Activated CD8-positive, alpha-beta T cell treated with anti-CD3 and anti-CD28 coated beads for 36 hours (primary cell): ENCODE measurements around the gene CLSTN2. TPM values are rescaled to one million over a fixed set of nuclear protein-coding genes. Genes with fewer than 3 reads are reported as not detected.

Experiments
- ATAC-seq: fragments of 200-7000 bp; cut with Tn5 transposase; one replicate; pipeline ENCODE4 v1.10.0; 2021; ENCODE audit warnings: mild to moderate bottlenecking, moderate library complexity
- CTCF ChIA-PET: fragments of 350-600 bp; sonication (Branson Sonifier 250); formaldehyde crosslinking; loops from one replicate; lab custom pipeline; 2021; ENCODE audit warnings: antibody characterized with exemption; lab: Charles Lee
- POLR2A ChIA-PET: fragments of 350-600 bp; sonication (Branson Sonifier 250); formaldehyde crosslinking; loops from one replicate; lab custom pipeline; 2021; ENCODE audit warnings: antibody characterized with exemption; lab: Charles Lee
- DNase-seq: peaks from one replicate; pipeline ENCODE4 v3.0.0-alpha.2; 2020
- H3K27ac Mint-ChIP-seq: one replicate; pipeline ENCODE4 v1.8.0; 2021; ENCODE audit warnings: mild to moderate bottlenecking, mixed read lengths
- H3K27me3 Mint-ChIP-seq: one replicate; pipeline ENCODE4 v1.8.0; 2021; ENCODE audit warnings: mixed read lengths
- H3K36me3 Mint-ChIP-seq: one replicate; pipeline ENCODE4 v1.8.0; 2021; ENCODE audit warnings: low read depth, mixed read lengths
- H3K4me1 Mint-ChIP-seq: one replicate; pipeline ENCODE4 v1.8.0; 2021; ENCODE audit warnings: low read depth, mixed read lengths
- H3K4me3 Mint-ChIP-seq: one replicate; pipeline ENCODE4 v1.8.0; 2021; ENCODE audit warnings: mild to moderate bottlenecking, moderate library complexity, mixed read lengths
- H3K9me3 Mint-ChIP-seq: one replicate; pipeline ENCODE4 v1.8.0; 2021; ENCODE audit warnings: mixed read lengths
- CTCF ChIP-seq: fragments of 200-600 bp; IDR thresholded peaks from one replicate; pipeline ENCODE4 v1.8.0; 2022; ENCODE audit warnings: antibody characterized with exemption, mild to moderate bottlenecking
- intact Hi-C: fragments of 100-400 bp; cut with micrococcal nuclease; formaldehyde crosslinking; loops from one replicate; pipeline ENCODE4 v1.10.0; 2022
- total RNA-seq, 2 experiments: library from RNA; stranded (reverse); gene quantifications; one replicate each; pipeline ENCODE4 v1.2.3, GENCODE V29; 2021

The CLSTN2 gene
- total RNA-seq, 2 experiments from 2014 or later: not detected

DNA sequence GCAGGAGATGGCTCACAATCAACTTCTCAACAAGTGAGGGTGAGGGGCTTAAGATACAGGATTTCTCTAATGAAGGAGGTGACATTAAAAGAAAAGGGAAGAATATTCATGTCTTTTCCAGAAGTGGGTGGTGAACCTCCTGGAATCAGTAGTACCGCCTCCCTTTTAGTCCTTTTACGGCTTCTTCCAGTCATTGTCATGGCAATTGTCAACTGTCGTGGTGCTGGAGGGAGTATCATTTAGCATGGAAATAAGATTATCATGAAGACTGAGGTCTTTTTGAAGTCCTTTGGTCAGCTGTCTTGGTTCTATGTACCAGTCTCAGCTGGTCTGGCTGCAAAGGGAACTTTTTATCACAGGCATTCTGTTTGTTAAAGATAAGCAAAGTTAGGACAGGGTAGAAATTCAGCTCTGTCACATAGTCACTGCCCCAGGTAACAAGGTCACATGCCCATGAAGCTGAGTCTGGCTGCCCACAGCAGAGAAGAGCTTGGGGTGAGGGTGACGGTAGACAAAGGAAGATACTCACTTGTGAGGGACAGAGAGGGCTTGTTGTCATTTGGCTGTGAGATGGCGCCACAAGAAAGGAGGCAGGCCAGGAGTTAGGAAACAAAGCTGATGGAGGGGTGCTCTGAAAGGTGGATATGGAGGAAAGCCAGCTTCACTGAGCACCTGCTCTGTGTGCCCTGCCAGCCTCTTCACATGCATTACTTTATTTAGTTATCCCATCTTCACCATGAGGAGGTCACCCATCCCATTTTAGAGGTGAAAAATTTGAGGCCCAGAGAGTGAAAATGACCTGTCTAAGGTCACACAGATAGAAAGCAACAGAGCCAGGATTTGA, 514.6 kb downstream of the CLSTN2 start:
- ATAC-seq (no peak), DNase-seq (no peak)
- intact Hi-C loops: no loop called here
- Mint-ChIP-seq H3K4me1 (no peaks in the 10 kb centered on the region), H3K27me3 (no peaks in the 10 kb centered on the region), H3K27ac (no peak overlapping the region), H3K36me3 (no peaks in the 10 kb centered on the region), H3K4me3 (no peak overlapping the region), H3K9me3 (no peaks in the 10 kb centered on the region)
- no peak for TF ChIP-seq CTCF
- ChIA-PET POLR2A (interaction anchor here (0.6 kb wide), 1 partner anchor 9 kb away, joined by 3 read pairs; no protein-coding TSS in a partner anchor), CTCF (no interaction called here)

GRCh38 chr3:140453750-140454149, 518.8 kb downstream of the CLSTN2 start:
- ATAC-seq: no peak
- TF ChIP-seq CTCF: no peak
- Mint-ChIP-seq H3K27me3 (no peaks in the 10 kb centered on the region), H3K9me3 (no peaks in the 10 kb centered on the region), H3K4me1 (no peaks in the 10 kb centered on the region), H3K36me3 (no peaks in the 10 kb centered on the region), H3K4me3 (no peak overlapping the region), H3K27ac (no peak overlapping the region)
- ChIA-PET CTCF (no interaction called here), POLR2A (no interaction called here)
- no peak for DNase-seq
- intact Hi-C loops: no loop called here

DNA sequence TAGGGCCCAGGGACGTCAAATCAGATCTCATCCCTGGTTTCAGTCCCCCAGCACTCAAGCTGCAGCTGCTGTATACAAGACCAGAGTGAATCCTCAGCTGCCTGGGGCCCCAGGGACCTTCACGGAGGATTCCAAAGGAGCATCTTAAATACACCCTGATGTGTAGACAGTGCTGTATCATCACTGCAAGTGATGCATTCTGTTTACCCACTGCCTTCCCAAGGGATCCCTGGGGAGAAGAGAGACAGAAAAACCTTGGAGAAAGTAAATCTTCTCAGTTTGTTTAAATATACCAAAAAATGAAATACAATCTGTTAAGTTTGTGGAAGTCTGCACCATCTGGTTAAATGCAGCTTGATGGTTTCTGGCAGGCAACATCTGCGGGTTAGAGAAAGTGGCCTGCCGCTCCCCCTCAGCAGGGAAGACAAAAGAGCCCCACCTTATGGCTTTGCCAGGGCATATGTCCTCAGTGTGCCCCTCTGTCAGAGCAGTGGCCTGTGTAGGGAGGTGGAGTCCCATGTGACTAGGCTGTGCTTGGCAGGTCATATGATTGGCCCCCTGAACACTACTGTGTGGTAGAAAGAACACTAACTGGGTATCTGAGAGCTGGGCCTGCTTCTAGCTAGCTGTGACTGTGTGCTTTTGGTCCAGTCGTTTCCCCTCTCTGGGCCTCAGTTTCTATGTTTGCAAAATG, 520.7 kb downstream of the CLSTN2 start:
- no peaks in the 10 kb centered on the region for H3K4me1 Mint-ChIP-seq
- ATAC-seq (no peak), DNase-seq (no peak)
- peaks cover 1% of the 10 kb centered on the region for H3K27me3 Mint-ChIP-seq
- H3K27ac Mint-ChIP-seq: no peak overlapping the region
- H3K4me3 Mint-ChIP-seq: no peak overlapping the region
- no peaks in the 10 kb centered on the region for H3K9me3 Mint-ChIP-seq
- TF ChIP-seq CTCF: no peak
- ChIA-PET POLR2A (no interaction called here), CTCF (no interaction called here)
- H3K36me3 Mint-ChIP-seq: no peaks in the 10 kb centered on the region
- intact Hi-C loops: no loop called here

- no peaks in the 10 kb centered on the region for H3K9me3 Mint-ChIP-seq
- no peaks in the 10 kb centered on the region for H3K4me1 Mint-ChIP-seq
- no peak for TF ChIP-seq CTCF
- no peak overlapping the region for H3K4me3 Mint-ChIP-seq
- intact Hi-C loops: no loop called here
- no peak for DNase-seq
- no peak overlapping the region for H3K27ac Mint-ChIP-seq
- ATAC-seq: no peak
- no peaks in the 10 kb centered on the region for H3K36me3 Mint-ChIP-seq
- ChIA-PET POLR2A (no interaction called here), CTCF (no interaction called here)
- H3K27me3 Mint-ChIP-seq: peaks cover 1% of the 10 kb centered on the region
These were observed 522.0 kb downstream of the CLSTN2 start for GRCh38 chr3:140456974-140457373.

GRCh38 chr3:140459462-140459861, 524.5 kb downstream of the CLSTN2 start:
- DNase-seq: no peak
- H3K9me3 Mint-ChIP-seq: no peaks in the 10 kb centered on the region
- ATAC-seq: no peak
- no peaks in the 10 kb centered on the region for H3K36me3 Mint-ChIP-seq
- TF ChIP-seq CTCF: no peak
- intact Hi-C loops: no loop called here
- no peak overlapping the region for H3K4me3 Mint-ChIP-seq
- POLR2A ChIA-PET: no interaction called here
- CTCF ChIA-PET: no interaction called here
- peaks cover 1% of the 10 kb centered on the region for H3K27me3 Mint-ChIP-seq
- H3K4me1 Mint-ChIP-seq: no peaks in the 10 kb centered on the region
- no peak overlapping the region for H3K27ac Mint-ChIP-seq
